Measurements from ENCODE around the gene LTC4S. TPM values are rescaled to one million over a fixed set of nuclear protein-coding genes. Genes with fewer than 3 reads are reported as not detected.

LTC4S gene
- polyA plus RNA-seq, 1 donor from 2014 or later: 5.9 TPM

DNA sequence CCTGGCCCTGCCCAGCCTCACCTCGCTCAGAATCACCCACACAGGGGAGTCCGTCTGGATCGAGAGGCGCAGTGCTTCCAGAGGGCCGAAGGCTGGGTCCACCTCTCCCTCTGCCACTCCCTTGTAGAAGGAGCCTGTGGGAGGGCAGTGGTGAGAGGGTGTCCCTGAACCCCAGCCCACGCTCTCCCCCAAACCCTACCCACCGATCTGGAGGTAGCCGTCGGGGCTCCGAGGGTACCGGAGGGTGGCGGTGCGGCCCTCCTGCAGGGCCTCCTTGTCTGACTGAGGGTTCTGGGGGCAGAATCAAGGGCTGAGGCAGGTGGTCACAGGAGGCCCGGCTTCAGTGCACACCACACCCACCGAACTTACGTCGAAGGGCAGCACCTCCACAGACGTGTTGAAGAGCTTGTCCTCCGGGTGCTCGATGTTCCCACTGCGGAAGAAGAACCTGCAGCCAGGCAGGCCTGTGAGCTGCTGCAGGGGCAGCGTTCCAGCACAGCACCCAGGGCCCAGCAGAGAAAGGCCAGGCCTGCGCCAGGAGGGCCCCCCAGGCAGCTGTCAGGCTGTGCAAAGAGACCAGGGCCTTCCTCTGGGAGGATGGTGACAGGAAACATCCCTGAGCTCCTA, 4.5 kb downstream of the LTC4S start:
- Histone ChIP-seq H3K27ac (ENCODE audit: low read length) (no peak overlapping the region), H3K4me2 (ENCODE audit: low read length) (no peak overlapping the region), H2AFZ (ENCODE audit: low read depth, low read length) (no peak overlapping the region), H3K79me2 (replicated peaks; ENCODE audit: insufficient read depth, low read length) (no peaks in the 10 kb centered on the region), H3K9ac (ENCODE audit: low read length) (no peak overlapping the region), H3K9me2 (ENCODE audit: insufficient read depth, low read length) (no peaks in the 10 kb centered on the region), H3K27me3 (ENCODE audit: insufficient read depth, low read depth, low read length) (no peaks in the 10 kb centered on the region), H3K9me3 (ENCODE audit: low read length) (no peaks in the 10 kb centered on the region), H3F3A (ENCODE audit: insufficient read depth, low read length, poor library complexity, severe bottlenecking) (no peaks in the 10 kb centered on the region), H4K20me1 (ENCODE audit: insufficient read depth) (no peaks in the 10 kb centered on the region), H3K36me3 (ENCODE audit: insufficient read depth, low read length) (no peaks in the 10 kb centered on the region), H3K4me3 (ENCODE audit: low read length) (no peak overlapping the region)
- TF ChIP-seq, protein P1, sequence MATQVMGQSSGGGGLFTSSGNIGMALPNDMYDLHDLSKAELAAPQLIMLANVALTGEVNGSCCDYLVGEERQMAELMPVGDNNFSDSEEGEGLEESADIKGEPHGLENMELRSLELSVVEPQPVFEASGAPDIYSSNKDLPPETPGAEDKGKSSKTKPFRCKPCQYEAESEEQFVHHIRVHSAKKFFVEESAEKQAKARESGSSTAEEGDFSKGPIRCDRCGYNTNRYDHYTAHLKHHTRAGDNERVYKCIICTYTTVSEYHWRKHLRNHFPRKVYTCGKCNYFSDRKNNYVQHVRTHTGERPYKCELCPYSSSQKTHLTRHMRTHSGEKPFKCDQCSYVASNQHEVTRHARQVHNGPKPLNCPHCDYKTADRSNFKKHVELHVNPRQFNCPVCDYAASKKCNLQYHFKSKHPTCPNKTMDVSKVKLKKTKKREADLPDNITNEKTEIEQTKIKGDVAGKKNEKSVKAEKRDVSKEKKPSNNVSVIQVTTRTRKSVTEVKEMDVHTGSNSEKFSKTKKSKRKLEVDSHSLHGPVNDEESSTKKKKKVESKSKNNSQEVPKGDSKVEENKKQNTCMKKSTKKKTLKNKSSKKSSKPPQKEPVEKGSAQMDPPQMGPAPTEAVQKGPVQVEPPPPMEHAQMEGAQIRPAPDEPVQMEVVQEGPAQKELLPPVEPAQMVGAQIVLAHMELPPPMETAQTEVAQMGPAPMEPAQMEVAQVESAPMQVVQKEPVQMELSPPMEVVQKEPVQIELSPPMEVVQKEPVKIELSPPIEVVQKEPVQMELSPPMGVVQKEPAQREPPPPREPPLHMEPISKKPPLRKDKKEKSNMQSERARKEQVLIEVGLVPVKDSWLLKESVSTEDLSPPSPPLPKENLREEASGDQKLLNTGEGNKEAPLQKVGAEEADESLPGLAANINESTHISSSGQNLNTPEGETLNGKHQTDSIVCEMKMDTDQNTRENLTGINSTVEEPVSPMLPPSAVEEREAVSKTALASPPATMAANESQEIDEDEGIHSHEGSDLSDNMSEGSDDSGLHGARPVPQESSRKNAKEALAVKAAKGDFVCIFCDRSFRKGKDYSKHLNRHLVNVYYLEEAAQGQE (IDR thresholded peaks at IDR 0.05; ENCODE audit: borderline replicate concordance): no peak
- no peak for TF ChIP-seq RAD21 (conservative IDR thresholded peaks at IDR 0.05)
- TF ChIP-seq TAF1 (IDR thresholded peaks at IDR 0.05; ENCODE audit: low read depth): no peak
- no peak for TF ChIP-seq POLR2AphosphoS5 (IDR thresholded peaks at IDR 0.05)

DNA sequence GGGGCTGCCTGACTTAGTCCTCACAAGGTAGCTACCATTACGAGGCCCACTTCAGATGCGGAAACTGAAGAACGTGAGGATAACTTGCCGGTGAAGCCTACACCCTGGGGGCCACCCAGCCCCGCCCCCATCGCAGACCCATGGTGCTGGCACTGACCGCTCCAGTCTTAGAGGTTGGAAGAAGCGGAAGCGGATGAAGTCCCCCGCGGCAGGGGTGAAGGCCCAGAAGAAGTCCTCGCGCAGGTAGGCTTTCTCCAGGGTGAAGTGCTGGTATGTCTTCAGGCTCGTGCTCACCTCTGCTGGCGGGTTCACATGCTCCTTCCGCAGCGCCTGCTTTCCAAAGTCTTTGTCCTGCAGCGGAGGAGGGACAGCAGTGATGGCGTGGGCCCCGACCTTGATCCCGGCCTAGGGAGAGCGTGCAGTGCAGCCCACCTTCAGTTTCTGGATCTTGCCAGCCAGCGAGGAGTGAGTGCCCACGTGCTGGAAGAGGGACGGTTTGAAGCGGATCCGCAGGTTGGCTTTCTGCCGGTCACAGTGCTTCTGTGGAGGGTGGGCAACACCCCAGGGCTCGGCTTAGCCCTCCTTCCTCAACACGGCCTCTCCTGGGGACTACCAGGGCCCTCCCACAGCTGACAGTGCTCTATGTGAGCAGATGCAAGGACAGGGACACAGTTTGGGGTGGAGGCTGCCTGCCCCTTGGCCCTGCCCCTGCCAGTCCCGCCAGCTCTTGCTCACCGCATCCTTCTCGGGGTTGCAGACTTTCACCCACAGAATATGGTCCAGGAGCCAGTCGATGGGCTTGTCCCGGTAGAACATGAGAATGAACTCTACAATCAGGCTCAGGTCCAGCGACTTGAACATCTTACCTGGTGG, 5.2 kb downstream of the LTC4S start:
- H4K20me1 ChIP-seq (ENCODE audit: insufficient read depth): no peaks in the 10 kb centered on the region
- no peak overlapping the region for H3K4me2 ChIP-seq (ENCODE audit: low read length)
- no peaks in the 10 kb centered on the region for H3K9me3 ChIP-seq (ENCODE audit: low read length)
- H3K27me3 ChIP-seq (ENCODE audit: insufficient read depth, low read depth, low read length): no peaks in the 10 kb centered on the region
- H3K4me3 ChIP-seq (ENCODE audit: low read length): no peak overlapping the region
- no peaks in the 10 kb centered on the region for H3F3A ChIP-seq (ENCODE audit: insufficient read depth, low read length, poor library complexity, severe bottlenecking)
- no peak overlapping the region for H2AFZ ChIP-seq (ENCODE audit: low read depth, low read length)
- no peaks in the 10 kb centered on the region for H3K9me2 ChIP-seq (ENCODE audit: insufficient read depth, low read length)
- H3K36me3 ChIP-seq (ENCODE audit: insufficient read depth, low read length): no peaks in the 10 kb centered on the region
- no peak overlapping the region for H3K9ac ChIP-seq (ENCODE audit: low read length)
- no peaks in the 10 kb centered on the region for H3K79me2 ChIP-seq (replicated peaks; ENCODE audit: insufficient read depth, low read length)
- H3K27ac ChIP-seq (ENCODE audit: low read length): no peak overlapping the region
- TF ChIP-seq RAD21 (conservative IDR thresholded peaks at IDR 0.05) (no peak), EP300 (conservative IDR thresholded peaks at IDR 0.05; ENCODE audit: poor library complexity, severe bottlenecking) (no peak), POLR2AphosphoS5 (IDR thresholded peaks at IDR 0.05) (no peak), MXI1 (conservative IDR thresholded peaks at IDR 0.05; ENCODE audit: poor library complexity, severe bottlenecking) (no peak), TAF1 (IDR thresholded peaks at IDR 0.05; ENCODE audit: low read depth) (no peak), SMC3 (conservative IDR thresholded peaks at IDR 0.05; ENCODE audit: poor library complexity) (no peak)
- TF ChIP-seq, protein P1 (IDR thresholded peaks at IDR 0.05; ENCODE audit: borderline replicate concordance): no peak

Measured in neural cell (in vitro differentiated cells).